Activated CD8-positive, alpha-beta T cell treated with anti-CD3 and anti-CD28 coated beads for 36 hours (primary cell): ENCODE measurements around the gene SV2B. TPM values are rescaled to one million over a fixed set of nuclear protein-coding genes. Genes with fewer than 3 reads are reported as not detected.

ENCODE experiments used
- ATAC-seq: fragments of 200-7000 bp; cut with Tn5 transposase; one replicate; pipeline ENCODE4 v1.10.0; 2021; ENCODE audit warnings: mild to moderate bottlenecking, moderate library complexity
- CTCF ChIA-PET: fragments of 350-600 bp; sonication (Branson Sonifier 250); formaldehyde crosslinking; loops from one replicate; lab custom pipeline; 2021; ENCODE audit warnings: antibody characterized with exemption; lab: Charles Lee
- POLR2A ChIA-PET: fragments of 350-600 bp; sonication (Branson Sonifier 250); formaldehyde crosslinking; loops from one replicate; lab custom pipeline; 2021; ENCODE audit warnings: antibody characterized with exemption; lab: Charles Lee
- DNase-seq: peaks from one replicate; pipeline ENCODE4 v3.0.0-alpha.2; 2020
- H3K27ac Mint-ChIP-seq: one replicate; pipeline ENCODE4 v1.8.0; 2021; ENCODE audit warnings: mild to moderate bottlenecking, mixed read lengths
- H3K27me3 Mint-ChIP-seq: one replicate; pipeline ENCODE4 v1.8.0; 2021; ENCODE audit warnings: mixed read lengths
- H3K36me3 Mint-ChIP-seq: one replicate; pipeline ENCODE4 v1.8.0; 2021; ENCODE audit warnings: low read depth, mixed read lengths
- H3K4me1 Mint-ChIP-seq: one replicate; pipeline ENCODE4 v1.8.0; 2021; ENCODE audit warnings: low read depth, mixed read lengths
- H3K4me3 Mint-ChIP-seq: one replicate; pipeline ENCODE4 v1.8.0; 2021; ENCODE audit warnings: mild to moderate bottlenecking, moderate library complexity, mixed read lengths
- H3K9me3 Mint-ChIP-seq: one replicate; pipeline ENCODE4 v1.8.0; 2021; ENCODE audit warnings: mixed read lengths
- CTCF ChIP-seq: fragments of 200-600 bp; IDR thresholded peaks from one replicate; pipeline ENCODE4 v1.8.0; 2022; ENCODE audit warnings: antibody characterized with exemption, mild to moderate bottlenecking
- intact Hi-C: fragments of 100-400 bp; cut with micrococcal nuclease; formaldehyde crosslinking; loops from one replicate; pipeline ENCODE4 v1.10.0; 2022
- total RNA-seq, 2 experiments: library from RNA; stranded (reverse); gene quantifications; one replicate each; pipeline ENCODE4 v1.2.3, GENCODE V29; 2021

The SV2B gene
- total RNA-seq, 2 experiments from 2014 or later, result not detected

- Mint-ChIP-seq H3K36me3 (no peaks in the 10 kb centered on the region), H3K4me1 (no peaks in the 10 kb centered on the region), H3K27me3 (peaks cover 5% of the 10 kb centered on the region), H3K27ac (no peak overlapping the region), H3K9me3 (no peaks in the 10 kb centered on the region), H3K4me3 (no peak overlapping the region)
- DNase-seq (no peak), ATAC-seq (no peak)
- no peak for TF ChIP-seq CTCF
- ChIA-PET CTCF (interaction anchor here (1.0 kb wide), 1 partner anchor 44 kb away, joined by 3 read pairs; no protein-coding TSS in a partner anchor), POLR2A (no interaction called here)
- intact Hi-C loops, result no loop called here
These were observed 149.5 kb downstream of the SV2B start for GRCh38 chr15:91249591-91249990.

GRCh38 chr15:91252322-91252721 is 152.3 kb downstream of the SV2B start:
- CTCF ChIA-PET, result no interaction called here
- no peak for TF ChIP-seq CTCF
- Mint-ChIP-seq H3K4me1 (no peaks in the 10 kb centered on the region), H3K27me3 (peaks cover 12% of the 10 kb centered on the region), H3K36me3 (no peaks in the 10 kb centered on the region), H3K27ac (no peak overlapping the region), H3K9me3 (no peaks in the 10 kb centered on the region), H3K4me3 (no peak overlapping the region)
- intact Hi-C loops, result no loop called here
- no peak for ATAC-seq
- POLR2A ChIA-PET, result no interaction called here
- no peak for DNase-seq

DNA sequence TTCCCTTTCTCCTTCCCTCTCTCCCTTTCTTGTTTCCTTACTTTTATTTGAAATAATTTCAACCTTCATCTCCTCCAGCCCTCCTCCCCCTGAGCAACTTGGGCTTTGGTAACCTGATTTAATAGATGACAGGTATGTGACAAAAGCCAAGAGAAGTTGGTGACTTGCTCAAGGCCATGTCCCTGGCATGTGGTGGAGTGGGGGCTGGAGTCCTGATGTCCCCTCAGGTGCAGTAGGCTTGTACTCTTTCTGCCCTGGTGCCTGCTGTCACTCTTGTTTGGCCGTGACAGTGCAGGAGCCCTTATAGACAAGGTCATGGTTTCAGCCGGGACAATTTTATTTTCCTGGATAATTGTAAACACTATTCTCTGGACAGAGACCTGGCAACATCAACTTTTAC is 152.7 kb downstream of the SV2B start:
- DNase-seq (no peak), ATAC-seq (no peak)
- no peak for TF ChIP-seq CTCF
- intact Hi-C loops, result no loop called here
- POLR2A ChIA-PET, result no interaction called here
- CTCF ChIA-PET, result interaction anchor here (2.1 to 2.5 kb wide), 2 partner anchors 20 to 197 kb away, joined by 9 to 11 read pairs; no protein-coding TSS in a partner anchor
- H3K9me3 Mint-ChIP-seq, result no peaks in the 10 kb centered on the region
- no peak overlapping the region for H3K27ac Mint-ChIP-seq
- no peaks in the 10 kb centered on the region for H3K4me1 Mint-ChIP-seq
- no peak overlapping the region for H3K4me3 Mint-ChIP-seq
- no peaks in the 10 kb centered on the region for H3K36me3 Mint-ChIP-seq
- H3K27me3 Mint-ChIP-seq, result peaks cover 12% of the 10 kb centered on the region

DNA sequence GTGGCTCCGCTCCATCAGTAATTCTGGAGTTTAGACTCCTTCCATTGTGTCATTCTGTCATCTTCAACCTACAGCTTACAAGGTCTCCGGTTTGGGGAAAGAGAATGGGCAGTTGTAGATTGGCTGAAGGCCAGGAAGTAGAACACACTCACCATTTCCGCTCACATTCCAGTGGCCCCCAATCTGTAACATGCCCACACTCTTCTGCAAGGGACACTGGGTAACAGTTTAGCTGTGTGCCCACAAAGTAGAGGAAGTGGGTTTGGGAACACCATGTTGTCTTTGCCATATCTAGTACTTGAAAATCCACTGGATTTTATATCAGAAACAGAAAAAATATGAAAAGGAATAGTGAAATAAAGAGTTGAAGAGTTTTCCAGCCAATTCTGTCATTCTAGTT is 153.5 kb downstream of the SV2B start:
- Mint-ChIP-seq H3K4me1 (no peaks in the 10 kb centered on the region), H3K9me3 (no peaks in the 10 kb centered on the region), H3K36me3 (no peaks in the 10 kb centered on the region), H3K27me3 (peaks cover 12% of the 10 kb centered on the region), H3K27ac (no peak overlapping the region), H3K4me3 (no peak overlapping the region)
- POLR2A ChIA-PET, result no interaction called here
- ATAC-seq (no peak), DNase-seq (no peak)
- TF ChIP-seq CTCF, result no peak
- intact Hi-C loops, result no loop called here
- CTCF ChIA-PET, result interaction anchor here (0.7 to 2.5 kb wide), 3 partner anchors 15 to 198 kb away, joined by 3 to 11 read pairs (median 9); no protein-coding TSS in a partner anchor

- H3K9me3 Mint-ChIP-seq, result no peaks in the 10 kb centered on the region
- no peaks in the 10 kb centered on the region for H3K36me3 Mint-ChIP-seq
- no peaks in the 10 kb centered on the region for H3K4me1 Mint-ChIP-seq
- no peak for ATAC-seq
- H3K27ac Mint-ChIP-seq, result no peak overlapping the region
- intact Hi-C loops, result no loop called here
- TF ChIP-seq CTCF, result no peak
- peaks cover 13% of the 10 kb centered on the region for H3K27me3 Mint-ChIP-seq
- DNase-seq, result no peak
- ChIA-PET POLR2A (no interaction called here), CTCF (interaction anchor here (1.3 to 2.5 kb wide), 3 partner anchors 14 to 199 kb away, joined by 4 to 11 read pairs (median 9); no protein-coding TSS in a partner anchor)
- H3K4me3 Mint-ChIP-seq, result no peak overlapping the region
These were observed 154.7 kb downstream of the SV2B start for GRCh38 chr15:91254766-91255165.
